Measurements from ENCODE around the gene CD2BP2.

The CD2BP2 gene

GRCh38 chr16:30358577-30358936, 3.4 kb upstream of the CD2BP2 start:
- Histone ChIP-seq H4K20me1 (ENCODE audit: insufficient read depth) (no peaks in the 10 kb centered on the region), H2AFZ (ENCODE audit: low read depth) (no peak overlapping the region), H3K4me3 (IDR thresholded peaks at IDR 0.05; ENCODE audit: insufficient read depth, low read depth, low read length) (no peak overlapping the region), H3K4me2 (no peak overlapping the region), H3K9ac (no peak overlapping the region), H3K79me2 (ENCODE audit: insufficient read depth, low read depth) (peaks cover 30% of the 10 kb centered on the region), H3K36me3 (ENCODE audit: insufficient read depth) (no peaks in the 10 kb centered on the region), H3K27me3 (ENCODE audit: insufficient read depth, low read depth) (no peaks in the 10 kb centered on the region), H3K4me1 (ENCODE audit: low read depth, poor library complexity, severe bottlenecking) (peaks cover 19% of the 10 kb centered on the region), H3K27ac (no peak overlapping the region)
- no peak for TF ChIP-seq CTCF (conservative IDR thresholded peaks at IDR 0.05; ENCODE audit: low read depth, low read length)

- Histone ChIP-seq H2AFZ (ENCODE audit: low read depth) (no peak overlapping the region), H4K20me1 (ENCODE audit: insufficient read depth) (no peaks in the 10 kb centered on the region), H3K4me3 (IDR thresholded peaks at IDR 0.05; ENCODE audit: insufficient read depth, low read depth, low read length) (no peak overlapping the region), H3K4me2 (no peak overlapping the region), H3K79me2 (ENCODE audit: insufficient read depth, low read depth) (peaks cover 29% of the 10 kb centered on the region), H3K9ac (no peak overlapping the region), H3K4me1 (ENCODE audit: low read depth, poor library complexity, severe bottlenecking) (peaks cover 19% of the 10 kb centered on the region), H3K36me3 (ENCODE audit: insufficient read depth) (no peaks in the 10 kb centered on the region), H3K27me3 (ENCODE audit: insufficient read depth, low read depth) (no peaks in the 10 kb centered on the region), H3K27ac (no peak overlapping the region)
- TF ChIP-seq CTCF (conservative IDR thresholded peaks at IDR 0.05; ENCODE audit: low read depth, low read length): no peak
Measured at GRCh38 chr16:30357715-30358576, 2.8 kb upstream of the CD2BP2 start.

- H3K9ac ChIP-seq: no peak overlapping the region
- H3K27me3 ChIP-seq (ENCODE audit: insufficient read depth, low read depth): no peaks in the 10 kb centered on the region
- peaks cover 23% of the 10 kb centered on the region for H3K4me1 ChIP-seq (ENCODE audit: low read depth, poor library complexity, severe bottlenecking)
- TF ChIP-seq CTCF (conservative IDR thresholded peaks at IDR 0.05; ENCODE audit: low read depth, low read length): no peak
- no peak overlapping the region for H3K4me3 ChIP-seq (IDR thresholded peaks at IDR 0.05; ENCODE audit: insufficient read depth, low read depth, low read length)
- no peaks in the 10 kb centered on the region for H4K20me1 ChIP-seq (ENCODE audit: insufficient read depth)
- H3K79me2 ChIP-seq (ENCODE audit: insufficient read depth, low read depth): peaks cover 24% of the 10 kb centered on the region
- no peak overlapping the region for H2AFZ ChIP-seq (ENCODE audit: low read depth)
- no peak overlapping the region for H3K4me2 ChIP-seq
- no peak overlapping the region for H3K27ac ChIP-seq
- H3K36me3 ChIP-seq (ENCODE audit: insufficient read depth): no peaks in the 10 kb centered on the region
Measured at GRCh38 chr16:30357085-30357714, 2.1 kb upstream of the CD2BP2 start.

GRCh38 chr16:30356401-30357084, 1.4 kb upstream of the CD2BP2 start:
- peak overlapping the region; percentile 49; the same call in 1 of the 2 replicates for H3K27ac ChIP-seq
- H3K4me2 ChIP-seq: peak overlapping the region; percentile 44; the same call in 1 of the 2 replicates
- no peak overlapping the region for H3K9ac ChIP-seq
- peaks cover 24% of the 10 kb centered on the region for H3K79me2 ChIP-seq (ENCODE audit: insufficient read depth, low read depth)
- no peaks in the 10 kb centered on the region for H4K20me1 ChIP-seq (ENCODE audit: insufficient read depth)
- no peaks in the 10 kb centered on the region for H3K27me3 ChIP-seq (ENCODE audit: insufficient read depth, low read depth)
- TF ChIP-seq CTCF (conservative IDR thresholded peaks at IDR 0.05; ENCODE audit: low read depth, low read length): no peak
- H3K36me3 ChIP-seq (ENCODE audit: insufficient read depth): no peaks in the 10 kb centered on the region
- H3K4me1 ChIP-seq (ENCODE audit: low read depth, poor library complexity, severe bottlenecking): peaks cover 26% of the 10 kb centered on the region
- H2AFZ ChIP-seq (ENCODE audit: low read depth): no peak overlapping the region
- no peak overlapping the region for H3K4me3 ChIP-seq (IDR thresholded peaks at IDR 0.05; ENCODE audit: insufficient read depth, low read depth, low read length)
